Measurements from ENCODE around the gene ZNF880. TPM values are rescaled to one million over a fixed set of nuclear protein-coding genes. Genes with fewer than 3 reads are reported as not detected.

ZNF880 gene
- total RNA-seq = 128 TPM

DNA sequence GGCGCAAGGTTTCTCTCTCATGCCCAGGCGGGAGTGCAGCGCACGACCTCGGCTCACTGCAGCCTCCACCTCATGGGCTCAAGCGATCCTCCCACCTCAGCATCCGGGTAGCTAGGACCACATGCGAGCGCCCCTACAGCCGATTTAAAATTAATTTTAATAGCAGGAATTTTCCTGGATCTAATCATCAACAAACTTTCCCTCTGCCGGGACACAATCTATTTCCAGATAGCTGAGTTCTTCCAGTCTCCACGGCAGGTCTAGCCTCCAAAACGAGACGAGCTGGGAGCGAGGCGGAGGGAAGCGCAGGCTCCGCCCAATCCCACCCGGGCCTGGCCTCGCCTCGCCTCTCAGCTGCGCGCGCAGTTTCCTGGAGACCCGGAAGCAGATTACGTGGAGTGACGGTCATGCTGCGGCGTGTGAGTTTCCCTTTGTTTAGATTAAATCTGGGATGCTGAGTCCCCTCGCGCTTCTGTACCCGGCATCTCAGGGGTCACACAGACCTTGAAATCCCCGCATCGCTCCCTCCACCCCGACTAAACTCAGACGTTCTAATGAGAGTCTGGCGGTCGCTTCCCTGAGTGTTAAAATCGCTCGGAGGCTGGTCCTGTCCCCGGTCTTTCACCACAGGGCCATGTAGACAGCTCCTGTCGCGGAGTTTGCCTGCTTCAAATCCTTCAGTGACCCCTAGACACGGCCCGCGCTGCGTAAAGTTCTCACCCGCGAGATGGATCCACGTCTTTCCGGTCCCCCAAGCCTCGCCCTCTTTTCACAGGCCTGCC lies at the start of gene ZNF880:
TSS of gene ZNF880 (plus strand) at position 365 of the 782 bp plus-strand sequence. CDS start at position 408, 43 bp downstream.

DNA sequence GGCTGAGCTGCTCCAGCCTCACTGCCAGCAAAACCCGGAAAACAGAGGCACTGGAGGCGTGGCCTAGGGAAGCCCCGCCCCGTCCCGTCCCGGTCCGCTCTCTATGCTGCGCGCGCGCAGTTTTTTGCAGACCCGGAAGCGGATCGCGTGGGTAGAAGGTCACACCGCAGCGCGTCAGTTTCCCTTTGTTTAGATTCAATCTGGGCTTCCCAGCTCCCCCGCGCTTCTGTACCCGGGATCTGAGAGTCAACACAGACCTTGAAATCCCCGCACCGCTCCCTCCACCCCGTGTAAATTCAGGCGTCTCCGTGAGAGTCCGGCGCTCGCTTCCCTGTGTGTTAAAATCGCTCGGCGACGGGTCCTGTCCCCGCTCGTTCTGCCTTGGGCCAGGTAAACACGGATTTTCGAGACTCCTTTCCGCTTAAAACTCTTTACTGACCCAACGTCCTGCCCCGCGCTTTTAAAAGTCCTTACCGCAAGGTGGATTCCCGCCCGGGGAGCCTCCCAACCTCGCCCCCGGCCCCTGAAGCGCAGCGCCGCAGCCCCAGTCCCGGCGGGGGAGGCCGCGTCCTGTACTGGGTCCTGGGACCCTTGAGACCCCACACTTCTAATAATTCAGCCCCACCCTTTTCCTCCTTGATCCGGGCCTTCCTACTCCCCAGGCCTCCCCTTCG lies 33.5 kb upstream of the ZNF880 start, which contains the start of gene ZNF610:
TSS of gene ZNF610 (plus strand) at position 127 of the 674 bp plus-strand sequence. CDS start 12,930 bp downstream, outside the sequence.

DNA sequence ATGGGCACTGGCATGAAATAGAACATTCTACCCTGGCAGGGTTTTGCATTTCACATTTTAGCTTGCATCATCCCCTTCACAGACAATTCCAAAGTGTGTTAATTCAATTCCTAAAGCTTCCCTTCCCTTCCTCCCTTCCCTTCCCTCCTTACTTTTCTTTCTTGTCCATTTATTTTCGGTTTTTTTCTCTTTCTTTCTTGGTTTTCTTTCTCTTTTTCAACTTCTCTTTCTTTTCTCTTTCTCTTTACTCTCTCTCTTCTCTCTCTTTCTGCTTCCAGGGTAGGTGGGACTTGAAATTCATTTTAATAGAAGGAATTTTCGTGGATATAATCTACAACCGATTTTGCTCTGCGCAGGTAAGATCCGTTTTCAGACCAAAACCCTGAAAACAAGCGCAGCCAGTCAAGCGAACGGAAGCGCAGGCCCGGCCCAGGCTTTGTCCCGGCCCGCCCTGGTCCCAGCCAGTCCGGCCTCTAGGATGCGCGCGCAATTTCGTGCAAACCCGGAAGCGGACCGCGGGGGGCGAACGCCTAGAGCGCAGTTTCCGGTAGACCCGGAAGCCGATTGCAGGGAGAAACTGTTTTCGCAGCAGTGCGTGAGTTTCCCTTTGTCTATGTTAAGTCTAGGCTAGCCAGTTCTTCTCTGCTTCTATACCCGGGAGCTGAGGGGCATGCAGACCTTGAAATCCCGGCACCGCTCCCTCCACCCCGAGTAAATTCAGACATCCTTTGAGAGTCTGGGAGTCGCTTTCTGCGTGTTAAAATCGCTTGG lies 27.8 kb downstream of the ZNF880 start, which contains the start of gene ZNF528:
TSS of gene ZNF528 (plus strand) at position 540 of the 771 bp plus-strand sequence. CDS start 4,165 bp downstream, outside the sequence.

DNA sequence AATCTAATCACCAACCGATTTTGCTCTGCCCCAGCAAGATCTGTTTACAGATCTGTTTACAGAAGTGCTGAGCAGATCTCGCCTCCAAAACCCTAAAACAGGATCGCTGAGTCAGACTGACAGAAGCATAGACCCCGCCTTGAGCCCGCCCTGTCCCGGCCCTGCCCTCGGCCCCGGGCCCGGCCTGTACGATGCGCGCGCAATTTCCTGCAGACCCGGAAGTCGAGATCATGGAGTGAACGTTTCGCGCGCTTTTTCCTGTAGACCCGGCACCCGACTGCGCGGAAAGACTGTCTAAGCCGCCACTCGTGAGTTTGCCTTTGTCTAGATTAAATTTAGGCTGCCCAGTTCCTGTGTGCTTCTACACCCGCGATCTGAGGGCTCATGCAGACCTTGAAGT lies 59.2 kb downstream of the ZNF880 start, which contains the start of gene ZNF534:
TSS of gene ZNF534 (plus strand) at position 212 of the 400 bp plus-strand sequence. CDS start 2,327 bp downstream, outside the sequence.

Small RNA genes lying within 50 kb of the gene (small RNA-seq; reads per million reads assigned to genes)
- gene AC010332.1 = not detected

Other genes with a start within 250 kb of the ZNF880 start
- 23.3 TPM for gene ZNF616, start 230.0 kb upstream of the ZNF880 start, total RNA-seq
- gene ZNF836, start 198.3 kb upstream of the ZNF880 start, total RNA-seq = 34.6 TPM
- 180 TPM for gene PPP2R1A, start 179.9 kb upstream of the ZNF880 start, total RNA-seq
- gene ZNF766, start 100.3 kb upstream of the ZNF880 start, total RNA-seq = 11.5 TPM
- 10.8 TPM for gene ZNF480, start 72.8 kb upstream of the ZNF880 start, total RNA-seq
- 21.7 TPM for gene ZNF610, start 33.7 kb upstream of the ZNF880 start, total RNA-seq
- 72.9 TPM for gene ZNF528, start 27.9 kb downstream of the ZNF880 start, total RNA-seq
- 2.8 TPM for gene ZNF534, start 59.2 kb downstream of the ZNF880 start, total RNA-seq
- 32.5 TPM for gene ZNF578, start 83.6 kb downstream of the ZNF880 start, total RNA-seq
- gene ZNF808, start 157.7 kb downstream of the ZNF880 start, total RNA-seq = 36.2 TPM
- gene ZNF701, start 200.4 kb downstream of the ZNF880 start, total RNA-seq = 24.7 TPM

Measured in diencephalon (tissue), 1 donor.